Measurements from ENCODE around the gene RANBP3. TPM values are rescaled to one million over a fixed set of nuclear protein-coding genes. Genes with fewer than 3 reads are reported as not detected.
"Not testable (repeated sequence)": the region's sequence is repeated elsewhere in the genome, so short reads cannot be mapped to it uniquely, and the experiment has no call there.

RANBP3 gene
- total RNA-seq, 1 donor from 2014 or later = 77.8 TPM

- no peaks in the 10 kb centered on the region for H3K9me3 Mint-ChIP-seq
- DNase-seq (ENCODE audit: low spot score) = no peak
- H3K4me1 ChIP-seq = peaks cover 16% of the 10 kb centered on the region
- H3K4me3 Mint-ChIP-seq = no peak overlapping the region
- H3K27ac Mint-ChIP-seq = no peak overlapping the region
- TF ChIP-seq CTCF (IDR thresholded peaks at IDR 0.05) = no peak
- no peak for TF ChIP-seq EZH2phosphoT487 (IDR thresholded peaks at IDR 0.05)
- peaks cover 100% of the 10 kb centered on the region for H4K20me1 ChIP-seq (ENCODE audit: low read depth)
- H3K9ac ChIP-seq = no peak overlapping the region
- H3K36me3 Mint-ChIP-seq = no peaks in the 10 kb centered on the region
- H3K4me3 ChIP-seq = no peak overlapping the region
- H3K9me3 ChIP-seq (ENCODE audit: low read depth) = no peaks in the 10 kb centered on the region
- H3F3A ChIP-seq (ENCODE audit: low read depth) = peaks cover 20% of the 10 kb centered on the region
- no peak overlapping the region for H3K4me2 ChIP-seq
- peaks cover 99% of the 10 kb centered on the region for H3K79me2 ChIP-seq (ENCODE audit: low read depth)
- no peak overlapping the region for H3K27ac ChIP-seq
- no peak overlapping the region for H2AFZ ChIP-seq (replicated peaks)
- H3K27me3 ChIP-seq = no peaks in the 10 kb centered on the region
- peaks cover 6% of the 10 kb centered on the region for H3K27me3 Mint-ChIP-seq (ENCODE audit: insufficient read depth, low read depth)
- no peaks in the 10 kb centered on the region for H3K36me3 ChIP-seq
- H3K4me1 Mint-ChIP-seq = peaks cover 52% of the 10 kb centered on the region
These were observed 12.9 kb downstream of the RANBP3 start for GRCh38 chr19:5964816-5965565.

- TF ChIP-seq CTCF (IDR thresholded peaks at IDR 0.05) (no peak), EZH2phosphoT487 (IDR thresholded peaks at IDR 0.05) (no peak), EZH2 (IDR thresholded peaks at IDR 0.05) (no peak)
- peaks cover 15% of the 10 kb centered on the region for H3K4me1 ChIP-seq
- Mint-ChIP-seq H3K4me3 (no peak overlapping the region), H3K9me3 (no peaks in the 10 kb centered on the region), H3K36me3 (no peaks in the 10 kb centered on the region), H3K27ac (no peak overlapping the region), H3K27me3 (ENCODE audit: insufficient read depth, low read depth) (peaks cover 6% of the 10 kb centered on the region), H3K4me1 (peaks cover 60% of the 10 kb centered on the region)
- no peak overlapping the region for H3K4me2 ChIP-seq
- peaks cover 9% of the 10 kb centered on the region for H3F3A ChIP-seq (ENCODE audit: low read depth)
- no peak overlapping the region for H3K4me3 ChIP-seq
- no peak for DNase-seq (ENCODE audit: low spot score)
- peaks cover 100% of the 10 kb centered on the region for H4K20me1 ChIP-seq (ENCODE audit: low read depth)
- no peak overlapping the region for H3K9ac ChIP-seq
- no peak overlapping the region for H3K27ac ChIP-seq
- H3K27me3 ChIP-seq = no peaks in the 10 kb centered on the region
- peaks cover 99% of the 10 kb centered on the region for H3K79me2 ChIP-seq (ENCODE audit: low read depth)
- H3K36me3 ChIP-seq = no peaks in the 10 kb centered on the region
- H3K9me3 ChIP-seq (ENCODE audit: low read depth) = no peaks in the 10 kb centered on the region
- H2AFZ ChIP-seq (replicated peaks) = no peak overlapping the region
These were observed 14.1 kb downstream of the RANBP3 start for GRCh38 chr19:5963855-5964254.

- H3K4me2 ChIP-seq; H3K27ac ChIP-seq; H3F3A ChIP-seq (ENCODE audit: low read depth); H3K9ac ChIP-seq; H3K4me3 ChIP-seq; H3K36me3 ChIP-seq; H3K27me3 Mint-ChIP-seq (ENCODE audit: insufficient read depth, low read depth); H3K27me3 ChIP-seq; H3K4me3 Mint-ChIP-seq; H3K9me3 Mint-ChIP-seq; H3K36me3 Mint-ChIP-seq; H3K4me1 ChIP-seq; H3K9me3 ChIP-seq (ENCODE audit: low read depth); DNase-seq (ENCODE audit: low spot score); H2AFZ ChIP-seq (replicated peaks): not testable (repeated sequence)
- peaks cover 100% of the 10 kb centered on the region for H3K79me2 ChIP-seq (ENCODE audit: low read depth)
- peaks cover 56% of the 10 kb centered on the region for H3K4me1 Mint-ChIP-seq
- H3K27ac Mint-ChIP-seq = peak overlapping the region; percentile 79
- H4K20me1 ChIP-seq (ENCODE audit: low read depth) = peaks cover 100% of the 10 kb centered on the region
These were observed 14.7 kb downstream of the RANBP3 start for GRCh38 chr19:5963259-5963658.

All from neural progenitor cell (in vitro differentiated cells).